Ascending aorta (tissue), 2 donors: Measurements from ENCODE around the gene FOXP1. TPM values are rescaled to one million over a fixed set of nuclear protein-coding genes. Genes with fewer than 3 reads are reported as not detected.
A peak's percentile ranks its signal among the peaks of the same experiment; 100 is the strongest.

ENCODE experiments used
- DNase-seq, 2 donors: peaks; one replicate each; pipeline ENCODE4 v3.0.0-alpha.2; 2019; ENCODE audit warnings: low spot score in 2 of 2
- H3K27ac ChIP-seq, 2 donors: fragments of 200-600 bp; sonication (generic); one replicate each; pipeline ENCODE4 v1.5.1; 2016 to 2017; ENCODE audit warnings: mild to moderate bottlenecking in 1 of 2
- H3K27me3 ChIP-seq: fragments of 200-600 bp; sonication (generic); one replicate; pipeline ENCODE4 v1.5.1; 2017
- H3K36me3 ChIP-seq, 2 donors: fragments of 200-600 bp; sonication (generic); one replicate each; pipeline ENCODE4 v1.5.1; 2016
- H3K4me1 ChIP-seq, 2 donors: fragments of 200-600 bp; sonication (generic); one replicate each; pipeline ENCODE4 v1.5.1; 2016 to 2017; ENCODE audit warnings: mild to moderate bottlenecking in 1 of 2
- H3K4me3 ChIP-seq, 2 donors: fragments of 200-600 bp; sonication (generic); one replicate each; pipeline ENCODE4 v1.5.1; 2016 to 2017; ENCODE audit warnings: mild to moderate bottlenecking in 1 of 2
- H3K9me3 ChIP-seq, 2 donors: fragments of 200-600 bp; sonication (generic); one replicate each; pipeline ENCODE4 v1.5.1; 2016
- intact Hi-C: fragments of 100-400 bp; cut with DNase I; formaldehyde crosslinking; loops from one replicate; pipeline ENCODE4 v1.15.1; 2023
- total RNA-seq: library from RNA; depleted of rRNA; stranded (reverse); fragments of >200 nt; gene quantifications from one replicate; pipeline ENCODE4 v1.1.0, GENCODE V29; 2016
- TF ChIP-seq, protein P1 (sequence below), 3 experiments: fragments of 200-600 bp in 2 of 3; fragments of 450-650 bp in 1 of 3; sonication (generic) in 2 of 3; IDR thresholded peaks; one replicate each; pipeline ENCODE4 v1.5.1; 2016 to 2019; ENCODE audit warnings: antibody characterized with exemption in 3 of 3, mild to moderate bottlenecking in 1 of 3, moderate library complexity in 1 of 3

Gene FOXP1
- total RNA-seq, 1 donor from 2014 or later, result 171 TPM

DNA sequence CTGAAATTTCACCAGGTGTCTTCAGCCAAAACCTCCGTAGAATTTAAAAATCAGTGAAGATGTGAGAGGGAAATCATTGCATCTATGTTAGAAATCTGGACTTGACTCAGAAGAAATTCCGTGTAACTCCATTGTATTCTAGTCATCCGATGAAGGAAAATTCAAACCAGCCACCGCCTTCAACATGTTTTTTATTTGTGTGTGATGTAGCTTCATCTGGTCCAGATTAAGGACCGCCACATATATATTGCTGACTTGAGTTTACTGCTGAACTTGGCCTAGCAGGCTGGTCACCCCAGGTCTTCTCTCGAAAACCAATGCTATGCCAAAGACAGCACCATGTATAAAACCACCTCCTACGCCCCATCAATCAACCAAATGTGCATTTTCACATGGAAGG is 120.9 kb downstream of the FOXP1 start:
- no peaks in the 10 kb centered on the region for H3K27me3 ChIP-seq
- TF ChIP-seq, protein P1, sequence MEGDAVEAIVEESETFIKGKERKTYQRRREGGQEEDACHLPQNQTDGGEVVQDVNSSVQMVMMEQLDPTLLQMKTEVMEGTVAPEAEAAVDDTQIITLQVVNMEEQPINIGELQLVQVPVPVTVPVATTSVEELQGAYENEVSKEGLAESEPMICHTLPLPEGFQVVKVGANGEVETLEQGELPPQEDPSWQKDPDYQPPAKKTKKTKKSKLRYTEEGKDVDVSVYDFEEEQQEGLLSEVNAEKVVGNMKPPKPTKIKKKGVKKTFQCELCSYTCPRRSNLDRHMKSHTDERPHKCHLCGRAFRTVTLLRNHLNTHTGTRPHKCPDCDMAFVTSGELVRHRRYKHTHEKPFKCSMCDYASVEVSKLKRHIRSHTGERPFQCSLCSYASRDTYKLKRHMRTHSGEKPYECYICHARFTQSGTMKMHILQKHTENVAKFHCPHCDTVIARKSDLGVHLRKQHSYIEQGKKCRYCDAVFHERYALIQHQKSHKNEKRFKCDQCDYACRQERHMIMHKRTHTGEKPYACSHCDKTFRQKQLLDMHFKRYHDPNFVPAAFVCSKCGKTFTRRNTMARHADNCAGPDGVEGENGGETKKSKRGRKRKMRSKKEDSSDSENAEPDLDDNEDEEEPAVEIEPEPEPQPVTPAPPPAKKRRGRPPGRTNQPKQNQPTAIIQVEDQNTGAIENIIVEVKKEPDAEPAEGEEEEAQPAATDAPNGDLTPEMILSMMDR (IDR thresholded peaks at IDR 0.05), result no peak
- no peak overlapping the region for H3K27ac ChIP-seq
- no peaks in the 10 kb centered on the region for H3K9me3 ChIP-seq
- no peaks in the 10 kb centered on the region for H3K36me3 ChIP-seq
- no peaks in the 10 kb centered on the region for H3K4me1 ChIP-seq
- DNase-seq, result no peak
- intact Hi-C loops, result no loop called here
- no peak overlapping the region for H3K4me3 ChIP-seq

DNA sequence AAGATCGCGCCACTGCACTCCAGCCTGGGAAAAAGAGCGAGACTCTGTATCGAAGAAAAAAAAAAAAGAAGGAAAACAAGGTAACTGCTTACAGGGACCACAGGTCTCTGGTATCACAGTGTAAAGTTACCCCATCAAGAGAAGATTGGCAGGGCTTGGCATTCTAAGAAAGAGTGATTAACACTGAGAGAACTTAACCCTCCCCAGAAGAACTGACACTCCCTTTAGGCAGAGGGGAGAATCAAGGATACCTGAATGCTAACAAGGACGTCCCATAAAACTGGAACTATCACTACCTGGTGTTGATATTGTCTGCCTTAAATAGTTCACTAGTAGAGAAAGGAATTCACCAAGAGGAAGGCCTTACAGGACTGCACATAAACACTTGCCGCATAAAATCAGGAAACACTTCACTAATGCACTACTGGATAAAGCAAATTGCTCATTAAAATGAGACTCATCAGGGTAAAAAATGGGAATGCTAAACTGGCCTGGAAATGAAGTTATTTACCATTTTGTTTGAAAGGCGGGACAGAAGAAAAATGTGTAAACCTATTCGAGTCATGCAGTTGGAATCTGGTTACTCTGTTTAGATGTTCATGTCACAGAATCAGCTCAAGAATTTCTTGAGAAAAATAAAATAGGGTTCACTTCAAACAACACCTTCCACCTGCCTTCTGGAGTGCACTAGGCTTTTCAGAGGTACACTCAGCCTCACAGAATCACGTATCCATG is 121.6 kb downstream of the FOXP1 start:
- Histone ChIP-seq H3K4me3 (no peak overlapping the region), H3K36me3 (no peaks in the 10 kb centered on the region), H3K27me3 (no peaks in the 10 kb centered on the region), H3K4me1 (no peaks in the 10 kb centered on the region), H3K27ac (no peak overlapping the region), H3K9me3 (no peaks in the 10 kb centered on the region)
- no peak for DNase-seq
- TF ChIP-seq, protein P1 (IDR thresholded peaks at IDR 0.05), result no peak
- intact Hi-C loops, result no loop called here

DNA sequence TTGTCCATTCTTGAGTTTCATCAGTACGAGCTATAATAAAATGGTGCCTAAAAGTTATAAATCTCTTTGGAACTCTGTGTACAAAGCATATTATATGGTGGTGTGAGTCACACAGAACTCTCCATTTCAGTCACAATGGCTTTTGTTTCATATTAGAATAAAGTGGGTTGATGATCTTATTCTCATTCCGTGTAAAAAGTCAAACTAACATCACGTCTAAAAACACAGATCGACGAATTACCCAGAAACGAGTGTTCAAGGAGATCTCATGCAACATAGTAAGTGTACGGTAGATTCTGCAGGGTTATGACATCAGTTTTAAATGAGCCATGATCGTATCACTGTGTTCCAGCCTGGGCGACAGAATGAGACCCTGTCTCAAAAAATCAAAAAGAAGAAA is 122.4 kb downstream of the FOXP1 start:
- intact Hi-C loops, result no loop called here
- Histone ChIP-seq H3K27ac (no peak overlapping the region), H3K4me1 (peaks cover 0 to 7% of the 10 kb centered on the region in 2 donors)

DNA sequence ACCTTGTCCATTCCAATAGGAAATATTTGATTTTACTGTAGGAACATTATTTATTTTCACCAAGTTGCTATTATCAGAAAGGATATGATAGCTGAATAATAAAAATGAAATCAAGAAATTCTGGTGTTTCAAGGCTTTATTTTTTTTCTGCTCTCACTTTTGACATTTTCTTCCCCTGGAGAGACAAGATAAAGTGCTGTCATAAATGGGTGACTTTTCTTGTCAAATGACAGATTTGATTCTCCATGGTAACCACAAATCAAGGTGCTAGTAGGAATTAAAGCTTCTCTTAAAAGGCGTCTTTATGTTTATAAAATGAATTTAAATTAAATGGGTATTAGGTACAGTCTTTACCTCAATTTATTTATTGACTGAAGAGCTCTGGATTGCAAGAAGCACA is 124.6 kb downstream of the FOXP1 start:
- H3K4me1 ChIP-seq, result peaks cover 0 to 9% of the 10 kb centered on the region in 2 donors
- TF ChIP-seq, protein P1 (IDR thresholded peaks at IDR 0.05), result no peak
- no peaks in the 10 kb centered on the region for H3K9me3 ChIP-seq
- H3K36me3 ChIP-seq, result no peaks in the 10 kb centered on the region
- DNase-seq, result no peak
- H3K4me3 ChIP-seq, result no peak overlapping the region
- no peak overlapping the region for H3K27ac ChIP-seq
- intact Hi-C loops, result no loop called here
- no peaks in the 10 kb centered on the region for H3K27me3 ChIP-seq

More for the DNA sequence above, 122.4 kb downstream of the FOXP1 start:
- Histone ChIP-seq H3K4me3 (no peak overlapping the region), H3K36me3 (no peaks in the 10 kb centered on the region), H3K9me3 (no peaks in the 10 kb centered on the region), H3K27me3 (no peaks in the 10 kb centered on the region)
- TF ChIP-seq, protein P1 (IDR thresholded peaks at IDR 0.05), result no peak
- DNase-seq, result no peak

DNA sequence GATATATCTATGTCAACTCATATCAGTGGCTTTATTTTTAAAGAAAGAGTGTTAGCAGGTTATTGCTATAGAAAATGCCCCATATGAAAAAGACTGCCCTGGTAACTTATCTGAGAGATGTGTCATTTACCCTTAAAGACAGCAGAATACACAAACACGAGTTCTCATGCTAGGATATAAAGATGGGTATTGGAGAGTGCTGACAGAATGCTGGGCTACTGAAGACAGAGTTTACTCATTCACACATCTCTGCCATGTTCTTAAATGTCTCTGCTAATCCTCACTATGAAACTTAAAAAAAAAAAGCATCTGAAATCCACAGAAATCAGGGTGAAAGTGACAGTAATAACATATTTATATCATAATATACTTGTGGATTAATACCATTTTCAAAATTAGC is 126.7 kb downstream of the FOXP1 start:
- DNase-seq, result no peak
- TF ChIP-seq, protein P1 (IDR thresholded peaks at IDR 0.05), result no peak
- no peaks in the 10 kb centered on the region for H3K27me3 ChIP-seq
- H3K36me3 ChIP-seq, result no peaks in the 10 kb centered on the region
- peak overlapping the region in 1 of 2 donors; percentile 5 for H3K4me3 ChIP-seq
- no peaks in the 10 kb centered on the region for H3K9me3 ChIP-seq
- peaks cover 0 to 9% of the 10 kb centered on the region in 2 donors for H3K4me1 ChIP-seq
- H3K27ac ChIP-seq, result no peak overlapping the region
- intact Hi-C loops, result no loop called here
